ENCODE measurements around the gene BTN2A1. TPM values are rescaled to one million over a fixed set of nuclear protein-coding genes. Genes with fewer than 3 reads are reported as not detected.

Gene BTN2A1
- total and polyA plus RNA-seq, 2 of the 13 experiments (the other 11 are each of a cell fraction or from before 2014, with no cell fraction given): 16.4 to 30.4 TPM

GRCh38 chr6:26484161-26484560 lies 26.4 kb downstream of the BTN2A1 start (continued):
- TF ChIP-seq NCOA1 (CRISPR knock-in tag; IDR thresholded peaks at IDR 0.05) (no peak), ZNF230 (CRISPR knock-in tag; IDR thresholded peaks at IDR 0.05) (no peak)

- H3K9me3 ChIP-seq (ENCODE audit: low read length): no peaks in the 10 kb centered on the region
- POLR2A ChIA-PET: interaction anchor here (2.0 kb wide), 1 partner anchor 10 kb away, joined by 9 read pairs; no protein-coding TSS in a partner anchor
- no peaks in the 10 kb centered on the region for H3K79me2 ChIP-seq (ENCODE audit: insufficient read depth, low read length)
- H3K27ac ChIP-seq (ENCODE audit: extremely low read length, insufficient read depth, low read length): no peak overlapping the region
- 57% methylated on average over 6 of the region's 6 CpGs for WGBS (ENCODE audit: low lambda C conversion rate)
- intact Hi-C loops (cut with micrococcal nuclease; ENCODE audit: unreplicated experiment): no loop called here
- BruUV-seq (replicated peaks): no TSS peak
- DNase-seq (ENCODE audit: low spot score) (no peak), ATAC-seq (no peak; the same call in 2 of the 3 replicates), FAIRE-seq (no peak)
- no peak overlapping the region for H3K4me3 ChIP-seq (replicated peaks in 1 of 3; ENCODE audit: insufficient read depth in 1 of 3, low read depth in 2 of 3, low read length in 3 of 3)
- no peaks in the 10 kb centered on the region for H3K36me3 ChIP-seq (replicated peaks in 1 of 2; ENCODE audit: control insufficient read depth in 1 of 2, insufficient read depth in 2 of 2, low read length in 2 of 2)
- H2AFZ ChIP-seq (ENCODE audit: low read length): no peak overlapping the region
- in situ Hi-C loops (cut with HindIII; ENCODE audit: extremely low pct_ligation_motif_present, low pct_unique_long_range_greater_than_20kb): no loop called here
- H3K9ac ChIP-seq (ENCODE audit: insufficient read depth, low read depth, low read length): no peak overlapping the region
- H3K27me3 ChIP-seq (ENCODE audit: control insufficient read depth in 1 of 2, insufficient read depth in 2 of 2, low read length in 2 of 2): no peaks in the 10 kb centered on the region
- CTCF ChIA-PET (ENCODE audit: low intra/inter-chr PET ratio, low total read pairs): no interaction called here
- H4K20me1 ChIP-seq (ENCODE audit: insufficient read depth, low read length): no peaks in the 10 kb centered on the region
- H3K4me1 ChIP-seq (ENCODE audit: insufficient read depth, low read length): peaks cover 8% of the 10 kb centered on the region; the same call in 1 of the 2 replicates
- H3K4me2 ChIP-seq (ENCODE audit: low read depth, low read length): no peak overlapping the region
- TF ChIP-seq NPAS2 (CRISPR knock-in tag; IDR thresholded peaks at IDR 0.05; ENCODE audit: borderline replicate concordance) (no peak), U2AF2 (IDR thresholded peaks at IDR 0.05; ENCODE audit: low read depth, low read length) (no peak), RCOR2 (CRISPR knock-in tag; IDR thresholded peaks at IDR 0.05) (no peak), AFF4 (CRISPR knock-in tag; IDR thresholded peaks at IDR 0.05) (no peak), ZNF569 (CRISPR knock-in tag; IDR thresholded peaks at IDR 0.05; ENCODE audit: borderline replicate concordance) (no peak), ZNF180 (CRISPR knock-in tag; IDR thresholded peaks at IDR 0.05; ENCODE audit: borderline replicate concordance, low read depth) (no peak), ZNF800 (CRISPR knock-in tag; IDR thresholded peaks at IDR 0.05) (no peak), ZNF362 (CRISPR knock-in tag; IDR thresholded peaks at IDR 0.05; ENCODE audit: borderline replicate concordance) (no peak), ZNF256 (CRISPR knock-in tag; conservative IDR thresholded peaks at IDR 0.05) (no peak), CSRNP1 (CRISPR knock-in tag; IDR thresholded peaks at IDR 0.05) (no peak)
These were observed 27.5 kb downstream of the BTN2A1 start for GRCh38 chr6:26485112-26485780.
